ENCODE data around the gene STYXL1. TPM values are rescaled to one million over a fixed set of nuclear protein-coding genes. Genes with fewer than 3 reads are reported as not detected.
"Not testable (repeated sequence)": the region's sequence is repeated elsewhere in the genome, so short reads cannot be mapped to it uniquely, and the experiment has no call there.

The STYXL1 gene
- total RNA-seq, 2 donors from 2014 or later, result 20.8 to 24.7 TPM

DNA sequence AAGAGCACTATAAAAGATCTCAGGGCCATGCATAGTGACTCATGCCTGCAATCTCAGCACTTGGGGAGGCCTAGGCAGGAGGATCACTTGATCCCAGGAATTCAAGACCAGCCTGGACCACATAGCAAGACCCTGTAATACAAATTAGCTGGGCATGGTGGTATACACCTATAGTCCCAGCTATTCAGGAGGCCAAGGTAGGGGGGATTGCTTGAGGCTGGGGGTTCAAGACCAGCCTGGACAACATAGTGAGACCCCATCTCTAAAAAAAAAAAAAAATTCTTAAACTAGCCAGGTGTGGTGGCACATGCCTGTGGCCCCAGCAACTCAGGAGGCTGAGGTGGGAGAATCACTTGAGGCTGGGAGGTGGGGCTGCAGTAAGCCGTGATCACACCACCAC is 15.8 kb downstream of the STYXL1 start:
- ATAC-seq, result no peak
- no peak overlapping the region for H3K27ac ChIP-seq

DNA sequence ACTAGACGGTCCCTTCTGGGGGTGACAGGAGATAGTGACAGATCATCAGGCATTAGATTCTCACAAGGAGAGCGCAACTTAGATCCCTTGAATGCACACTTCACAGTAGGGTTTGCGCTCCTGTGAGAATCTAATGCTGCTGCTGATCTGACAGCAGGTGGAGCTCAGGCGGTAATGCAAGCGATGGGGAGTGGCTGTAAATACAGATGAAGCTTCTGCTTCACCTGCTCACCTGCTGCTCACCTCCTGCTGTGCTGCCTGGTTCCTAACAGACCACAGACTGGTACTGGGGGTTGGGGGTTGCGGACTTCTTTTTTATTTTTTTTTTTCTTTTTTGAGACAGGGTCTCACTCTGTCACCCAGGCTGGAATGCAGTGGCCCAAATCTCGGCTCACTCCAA is 18.1 kb downstream of the STYXL1 start:
- ATAC-seq; H3K9me3 ChIP-seq; intact Hi-C loops (cut with DNase I); H3K27ac ChIP-seq; H3K27me3 ChIP-seq; H3K4me1 ChIP-seq; H3K36me3 ChIP-seq (replicated peaks in 1 of 2; ENCODE audit: insufficient read depth in 1 of 2, low read depth in 2 of 2); H3K4me3 ChIP-seq: not testable (repeated sequence)
- WGBS, 2 donors, result 88 to 91% methylated on average over 7 of the region's 7 CpGs
- DNase-seq, result peak in 1 of 4 donors; percentile 10

More for the DNA sequence above, 15.8 kb downstream of the STYXL1 start:
- DNase-seq, result no peak
- Histone ChIP-seq H3K36me3 (replicated peaks in 1 of 2; ENCODE audit: insufficient read depth in 1 of 2, low read depth in 2 of 2) (peaks cover 0 to 2% of the 10 kb centered on the region in 2 donors), H3K4me3 (no peak overlapping the region), H3K4me1 (no peaks in the 10 kb centered on the region), H3K9me3 (no peaks in the 10 kb centered on the region), H3K27me3 (no peaks in the 10 kb centered on the region)
- intact Hi-C loops (cut with DNase I), result no loop called here
- TF ChIP-seq, protein P1, sequence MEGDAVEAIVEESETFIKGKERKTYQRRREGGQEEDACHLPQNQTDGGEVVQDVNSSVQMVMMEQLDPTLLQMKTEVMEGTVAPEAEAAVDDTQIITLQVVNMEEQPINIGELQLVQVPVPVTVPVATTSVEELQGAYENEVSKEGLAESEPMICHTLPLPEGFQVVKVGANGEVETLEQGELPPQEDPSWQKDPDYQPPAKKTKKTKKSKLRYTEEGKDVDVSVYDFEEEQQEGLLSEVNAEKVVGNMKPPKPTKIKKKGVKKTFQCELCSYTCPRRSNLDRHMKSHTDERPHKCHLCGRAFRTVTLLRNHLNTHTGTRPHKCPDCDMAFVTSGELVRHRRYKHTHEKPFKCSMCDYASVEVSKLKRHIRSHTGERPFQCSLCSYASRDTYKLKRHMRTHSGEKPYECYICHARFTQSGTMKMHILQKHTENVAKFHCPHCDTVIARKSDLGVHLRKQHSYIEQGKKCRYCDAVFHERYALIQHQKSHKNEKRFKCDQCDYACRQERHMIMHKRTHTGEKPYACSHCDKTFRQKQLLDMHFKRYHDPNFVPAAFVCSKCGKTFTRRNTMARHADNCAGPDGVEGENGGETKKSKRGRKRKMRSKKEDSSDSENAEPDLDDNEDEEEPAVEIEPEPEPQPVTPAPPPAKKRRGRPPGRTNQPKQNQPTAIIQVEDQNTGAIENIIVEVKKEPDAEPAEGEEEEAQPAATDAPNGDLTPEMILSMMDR (IDR thresholded peaks at IDR 0.05), result no peak
- no peak for TF ChIP-seq POLR2A (IDR thresholded peaks at IDR 0.05)
- 94 to 100% methylated on average over 1 of the region's 1 CpG for WGBS, 2 donors

DNA sequence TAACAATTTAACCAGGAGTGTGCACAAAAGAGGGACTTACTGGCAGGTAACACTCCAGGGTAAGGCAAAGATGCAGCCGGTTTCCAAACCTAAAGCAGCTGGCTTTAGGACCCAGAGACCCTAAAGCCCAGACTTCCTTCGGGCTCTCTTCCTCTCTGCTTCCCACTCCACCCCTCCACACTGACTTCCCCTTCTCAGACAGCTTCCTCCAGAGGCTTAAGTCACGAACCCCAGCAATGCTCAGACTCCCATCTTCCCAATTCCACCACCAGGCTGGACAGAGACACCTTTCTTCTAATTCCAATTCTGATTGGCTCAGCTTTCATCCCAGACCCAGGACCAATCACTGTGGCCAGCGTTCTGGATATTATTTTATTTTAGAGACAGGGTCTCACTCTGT is 24.8 kb downstream of the STYXL1 start:
- H3K27me3 ChIP-seq, result no peaks in the 10 kb centered on the region
- no peaks in the 10 kb centered on the region for H3K9me3 ChIP-seq
- intact Hi-C loops (cut with DNase I), result no loop called here
- DNase-seq, result peak in 1 of 4 donors; percentile 32
- no peak overlapping the region for H3K4me3 ChIP-seq
- TF ChIP-seq, protein P1 (IDR thresholded peaks at IDR 0.05), result no peak
- TF ChIP-seq POLR2A (IDR thresholded peaks at IDR 0.05), result no peak
- H3K27ac ChIP-seq, result no peak overlapping the region
- WGBS, 2 donors, result 57 to 71% methylated on average over 4 of the region's 4 CpGs
- ATAC-seq, result no peak
- H3K4me1 ChIP-seq, result no peaks in the 10 kb centered on the region
- peaks cover 0 to 5% of the 10 kb centered on the region in 2 donors for H3K36me3 ChIP-seq (replicated peaks in 1 of 2; ENCODE audit: insufficient read depth in 1 of 2, low read depth in 2 of 2)

DNA sequence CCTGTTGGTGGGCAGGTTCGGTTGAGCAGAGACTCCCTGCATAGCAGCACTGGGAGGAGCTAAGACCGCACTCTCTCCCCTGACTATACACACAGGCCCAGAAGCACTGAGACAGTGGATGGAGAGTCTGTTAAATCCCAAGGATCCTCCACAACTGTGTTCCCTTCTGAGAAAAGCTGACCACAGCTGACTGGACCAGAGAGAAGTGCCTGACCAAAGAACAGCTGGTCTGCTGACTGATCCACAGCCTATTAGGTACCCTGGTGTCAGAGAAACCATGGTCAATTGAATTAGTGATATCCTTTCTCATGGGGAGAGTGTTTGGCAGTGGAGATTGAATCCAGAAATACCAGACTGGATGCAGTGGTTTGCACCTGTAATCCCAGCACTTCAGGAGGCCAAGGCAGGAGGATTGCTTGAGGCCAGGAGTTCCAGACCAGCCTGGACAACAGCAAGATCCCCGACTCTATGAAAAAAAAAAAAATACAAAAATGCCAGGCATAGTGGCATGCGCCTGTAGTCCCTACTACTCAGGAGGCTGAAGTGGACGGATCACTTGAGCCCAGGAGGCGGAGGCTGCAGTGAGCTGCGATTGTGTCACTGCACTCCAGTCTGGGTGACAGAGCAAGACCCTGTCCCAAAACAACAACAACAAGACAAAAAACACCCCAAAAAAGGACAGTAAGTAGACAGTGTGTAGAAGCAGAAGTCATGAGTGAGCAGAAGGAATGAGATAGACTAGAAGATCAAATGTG is 25.6 kb downstream of the STYXL1 start:
- intact Hi-C loops (cut with DNase I), result no loop called here
- H3K27ac ChIP-seq, result no peak overlapping the region
- ATAC-seq (no peak), DNase-seq (no peak)
- WGBS, 2 donors, result 89 to 95% methylated on average over 6 to 7 of the region's 7 CpGs
- peaks cover 0 to 5% of the 10 kb centered on the region in 2 donors for H3K36me3 ChIP-seq (replicated peaks in 1 of 2; ENCODE audit: insufficient read depth in 1 of 2, low read depth in 2 of 2)
- no peaks in the 10 kb centered on the region for H3K27me3 ChIP-seq
- no peaks in the 10 kb centered on the region for H3K4me1 ChIP-seq
- no peak for TF ChIP-seq POLR2A (IDR thresholded peaks at IDR 0.05)
- TF ChIP-seq, protein P1 (IDR thresholded peaks at IDR 0.05), result no peak
- no peak overlapping the region for H3K4me3 ChIP-seq
- H3K9me3 ChIP-seq, result no peaks in the 10 kb centered on the region

DNA sequence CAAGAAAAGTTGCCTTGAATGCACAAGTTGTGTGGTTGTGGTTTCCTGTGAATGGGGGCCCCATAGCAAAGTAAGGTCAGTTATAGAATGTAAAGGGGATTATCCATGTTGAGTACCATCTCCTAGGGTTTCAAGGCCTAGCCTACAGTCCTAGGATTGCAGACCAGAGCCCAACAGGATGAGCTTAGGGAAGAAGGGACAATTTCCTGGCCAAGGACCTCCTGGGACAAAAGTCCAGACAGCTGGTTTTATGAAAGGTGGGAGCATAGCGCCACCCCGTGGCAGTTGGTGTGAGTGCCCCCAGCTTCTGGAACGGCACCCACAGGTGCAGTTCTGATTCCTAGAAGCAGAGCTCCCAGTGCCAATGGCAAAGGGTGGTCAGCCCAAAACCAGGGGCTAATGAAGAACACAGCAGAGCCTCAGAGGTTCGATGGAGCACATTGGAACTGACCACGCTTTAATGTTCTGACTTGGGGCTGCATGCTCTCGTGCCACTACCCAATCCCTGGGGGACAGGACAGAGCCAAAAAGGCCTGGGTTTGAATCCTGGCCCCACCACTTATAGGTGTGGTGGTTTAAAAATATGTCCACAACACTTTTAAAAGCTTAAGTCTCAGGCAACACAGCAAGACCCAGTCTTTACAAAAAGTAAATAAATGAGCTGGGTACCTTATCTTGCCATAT is 27.6 kb downstream of the STYXL1 start:
- TF ChIP-seq, protein P1 (IDR thresholded peaks at IDR 0.05), result peak; percentile 80 to 90 (median 85)
- TF ChIP-seq POLR2A (IDR thresholded peaks at IDR 0.05), result no peak

DNA sequence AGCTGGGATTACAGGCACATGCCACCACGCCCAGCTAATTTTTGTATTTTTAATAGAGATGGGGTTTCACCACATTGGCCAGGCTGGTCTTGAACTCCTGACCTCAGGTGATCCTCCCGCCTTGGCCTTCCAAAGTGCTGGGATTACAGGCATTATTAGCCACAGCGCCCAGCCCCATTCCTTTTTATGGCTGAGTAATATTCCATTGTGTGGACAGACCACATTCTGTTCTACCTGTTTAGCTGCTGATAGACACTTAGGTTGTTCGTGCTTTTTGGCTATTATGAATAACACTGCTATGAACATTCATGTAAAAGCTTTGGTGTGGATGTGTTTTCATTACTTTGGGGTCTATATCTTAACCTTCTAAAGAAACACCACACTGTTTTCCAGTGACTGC is 29.3 kb downstream of the STYXL1 start:
- DNase-seq; H3K4me3 ChIP-seq; ATAC-seq; H3K27ac ChIP-seq; H3K27me3 ChIP-seq; H3K36me3 ChIP-seq (replicated peaks in 1 of 2; ENCODE audit: insufficient read depth in 1 of 2, low read depth in 2 of 2); H3K9me3 ChIP-seq; H3K4me1 ChIP-seq: not testable (repeated sequence)
- intact Hi-C loops (cut with DNase I), result loop anchor here (5.0 kb wide), 1 partner anchor 151 kb away; no protein-coding TSS in a partner anchor
- WGBS, 2 donors, result 92 to 99% methylated on average over 4 of the region's 4 CpGs

More for the DNA sequence above, 27.6 kb downstream of the STYXL1 start:
- Histone ChIP-seq H3K4me1 (no peaks in the 10 kb centered on the region), H3K36me3 (replicated peaks in 1 of 2; ENCODE audit: insufficient read depth in 1 of 2, low read depth in 2 of 2) (peaks cover 0 to 5% of the 10 kb centered on the region in 2 donors), H3K27ac (no peak overlapping the region), H3K9me3 (no peaks in the 10 kb centered on the region), H3K27me3 (no peaks in the 10 kb centered on the region), H3K4me3 (no peak overlapping the region)
- peak; percentile 86 for ATAC-seq
- WGBS, 2 donors, result 0 to 40% methylated on average over 2 to 6 of the region's 6 CpGs
- intact Hi-C loops (cut with DNase I), result no loop called here
- DNase-seq, result peak; percentile 75 to 84 (median 80)

Data from body of pancreas (tissue), 4 donors.